Measurements from ENCODE around the gene F7. TPM values are rescaled to one million over a fixed set of nuclear protein-coding genes. Genes with fewer than 3 reads are reported as not detected.

Gene F7
- total and polyA plus RNA-seq, 12 donors = 0.04 to 0.45 (median 0.20) TPM; not detected in 7

- TF ChIP-seq CTCF (IDR thresholded peaks at IDR 0.05) = no peak
- 85% methylated on average over 19 of the region's 19 CpGs for WGBS, 2 donors
Measured at GRCh38 chr13:113120300-113121182, 14.9 kb downstream of the F7 start.

GRCh38 chr13:113121183-113121927 lies 15.8 kb downstream of the F7 start:
- no peaks in the 10 kb centered on the region for H3K9me3 ChIP-seq
- intact Hi-C loops (cut with DNase I) = no loop called here
- no peak for ATAC-seq
- no peak overlapping the region for H3K4me3 ChIP-seq
- H3K27ac ChIP-seq = no peak overlapping the region
- H3K36me3 ChIP-seq = no peaks in the 10 kb centered on the region
- TF ChIP-seq CTCF (IDR thresholded peaks at IDR 0.05) = no peak
- 91 to 95% methylated on average over 24 of the region's 24 CpGs for WGBS, 2 donors
- no peaks in the 10 kb centered on the region for H3K27me3 ChIP-seq
- H3K4me1 ChIP-seq = peaks cover 0 to 16% (median 5%) of the 10 kb centered on the region in 9 donors
- no peak for DNase-seq

More at GRCh38 chr13:113120300-113121182, 14.9 kb downstream of the F7 start:
- intact Hi-C loops (cut with DNase I) = no loop called here
- DNase-seq = no peak
- no peaks in the 10 kb centered on the region for H3K36me3 ChIP-seq
- H3K27ac ChIP-seq = no peak overlapping the region
- H3K4me1 ChIP-seq = peaks cover 0 to 16% (median 5%) of the 10 kb centered on the region in 9 donors
- no peak overlapping the region for H3K4me3 ChIP-seq
- no peak for ATAC-seq
- no peaks in the 10 kb centered on the region for H3K9me3 ChIP-seq
- H3K27me3 ChIP-seq = no peaks in the 10 kb centered on the region

- WGBS, 2 donors = 78 to 84% methylated on average over 16 of the region's 16 CpGs
- intact Hi-C loops (cut with DNase I) = no loop called here
- no peak for TF ChIP-seq CTCF (IDR thresholded peaks at IDR 0.05)
- Histone ChIP-seq H3K9me3 (no peaks in the 10 kb centered on the region), H3K4me3 (peak overlapping the region in 5 of 10 donors; percentile 26 to 44 (median 42)), H3K36me3 (no peaks in the 10 kb centered on the region), H3K4me1 (peaks cover 0 to 16% (median 5%) of the 10 kb centered on the region in 9 donors), H3K27me3 (no peaks in the 10 kb centered on the region), H3K27ac (peak overlapping the region in 5 of 10 donors; percentile 20 to 50 (median 37))
- ATAC-seq (peak in 3 of 8 donors; percentile 5 to 21 (median 7)), DNase-seq (no peak)
Measured at GRCh38 chr13:113121928-113122471, 16.4 kb downstream of the F7 start.

All from heart right ventricle (tissue), 16 donors.